MM.1S (cell line): ENCODE data around the gene IZUMO2.

ENCODE experiments used
- DNase-seq: peaks from one replicate; pipeline ENCODE4 v3.0.0-alpha.2; 2015
- H2AFZ ChIP-seq: fragments of 300-600 bp; sonication (generic); 2 replicates; pipeline ENCODE4 v1.6.0; 2016; ENCODE audit warnings: antibody characterized with exemption, low read length
- H3F3A ChIP-seq: fragments of 300-600 bp; sonication (generic); 2 replicates; pipeline ENCODE4 v1.6.1; 2016; ENCODE audit warnings: mild to moderate bottlenecking, antibody characterized with exemption, low read length, moderate library complexity, mixed read lengths; ENCODE audit not compliant: insufficient read depth
- H3K27ac ChIP-seq: fragments of 300-600 bp; sonication (generic); 2 replicates; pipeline ENCODE4 v1.5.1; 2016; ENCODE audit warnings: mild to moderate bottlenecking, low read length
- H3K27me3 ChIP-seq: fragments of 300-600 bp; sonication (generic); replicated peaks from 2 replicates; pipeline ENCODE4 v1.6.0; 2016; ENCODE audit warnings: low read length; ENCODE audit not compliant: insufficient read depth
- H3K36me3 ChIP-seq: fragments of 300-600 bp; sonication (generic); replicated peaks from 2 replicates; pipeline ENCODE4 v1.6.1; 2016; ENCODE audit warnings: mild to moderate bottlenecking, low read length, mixed read lengths; ENCODE audit not compliant: insufficient read depth
- H3K4me1 ChIP-seq: fragments of 300-600 bp; sonication (generic); 2 replicates; pipeline ENCODE4 v1.6.1; 2016; ENCODE audit warnings: low read length, mixed read lengths
- H3K4me2 ChIP-seq: fragments of 300-600 bp; sonication (generic); 2 replicates; pipeline ENCODE4 v1.6.0; 2016; ENCODE audit warnings: low read depth, low read length
- H3K4me3 ChIP-seq: fragments of 300-600 bp; sonication (generic); 2 replicates; pipeline ENCODE4 v1.5.1; 2016; ENCODE audit warnings: low read length, mixed read lengths
- H3K79me2 ChIP-seq: fragments of 300-600 bp; sonication (generic); 2 replicates; pipeline ENCODE4 v1.6.1; 2016; ENCODE audit warnings: mixed run types, low read length, mixed read lengths
- H3K9ac ChIP-seq: fragments of 300-600 bp; sonication (generic); 2 replicates; pipeline ENCODE4 v1.6.1; 2016; ENCODE audit warnings: low read length, mixed read lengths
- H3K9me2 ChIP-seq: fragments of 300-600 bp; sonication (generic); replicated peaks from 2 replicates; pipeline ENCODE4 v1.6.1; 2016; ENCODE audit warnings: mild to moderate bottlenecking, low read length, mixed read lengths; ENCODE audit not compliant: insufficient read depth
- H3K9me3 ChIP-seq: fragments of 300-600 bp; sonication (generic); replicated peaks from 2 replicates; pipeline ENCODE4 v1.6.1; 2016; ENCODE audit warnings: mild to moderate bottlenecking, low read length, mixed read lengths; ENCODE audit not compliant: insufficient read depth
- H4K20me1 ChIP-seq: fragments of 300-600 bp; sonication (generic); 2 replicates; pipeline ENCODE4 v1.6.1; 2016; ENCODE audit warnings: mild to moderate bottlenecking, low read length, moderate library complexity, mixed read lengths; ENCODE audit not compliant: insufficient read depth
- CTCF ChIP-seq: fragments of 300-600 bp; sonication (generic); IDR thresholded peaks from 2 replicates; pipeline ENCODE4 v1.5.1; 2016; ENCODE audit warnings: antibody characterized with exemption, low read length, mixed read lengths
- EZH2 ChIP-seq: fragments of 300-600 bp; sonication (generic); optimal IDR thresholded peaks from 2 replicates; pipeline ENCODE3; 2017; ENCODE audit warnings: low read depth, mild to moderate bottlenecking, antibody characterized with exemption, low read length, mixed read lengths
- EZH2phosphoT487 ChIP-seq: fragments of 300-600 bp; sonication (generic); IDR thresholded peaks from 2 replicates; pipeline ENCODE4 v1.6.1; 2018; ENCODE audit warnings: antibody characterized with exemption, low read length

IZUMO2 gene

GRCh38 chr19:50195224-50195623 lies 32.1 kb upstream of the IZUMO2 start:
- Histone ChIP-seq H3K27me3 (peaks cover 38% of the 10 kb centered on the region), H3F3A (no peaks in the 10 kb centered on the region), H3K4me1 (no peaks in the 10 kb centered on the region), H3K4me3 (no peak overlapping the region), H3K9me2 (no peaks in the 10 kb centered on the region), H3K27ac (no peak overlapping the region), H3K79me2 (no peaks in the 10 kb centered on the region), H3K36me3 (no peaks in the 10 kb centered on the region), H3K9ac (no peak overlapping the region), H3K4me2 (no peak overlapping the region), H3K9me3 (no peaks in the 10 kb centered on the region), H2AFZ (no peak overlapping the region), H4K20me1 (no peaks in the 10 kb centered on the region)
- TF ChIP-seq EZH2phosphoT487 (no peak), CTCF (no peak)
- no peak for DNase-seq

- no peak overlapping the region for H3K4me2 ChIP-seq
- H3K27me3 ChIP-seq = peaks cover 47% of the 10 kb centered on the region
- no peak overlapping the region for H3K27ac ChIP-seq
- H3K9me3 ChIP-seq = no peaks in the 10 kb centered on the region
- no peaks in the 10 kb centered on the region for H3F3A ChIP-seq
- H4K20me1 ChIP-seq = no peaks in the 10 kb centered on the region
- no peaks in the 10 kb centered on the region for H3K9me2 ChIP-seq
- no peak overlapping the region for H3K4me3 ChIP-seq
- H3K36me3 ChIP-seq = no peaks in the 10 kb centered on the region
- DNase-seq = no peak
- no peaks in the 10 kb centered on the region for H3K4me1 ChIP-seq
- H2AFZ ChIP-seq = no peak overlapping the region
- H3K79me2 ChIP-seq = no peaks in the 10 kb centered on the region
- no peak for TF ChIP-seq EZH2
- TF ChIP-seq CTCF = no peak
- no peak for TF ChIP-seq EZH2phosphoT487
- H3K9ac ChIP-seq = no peak overlapping the region
These were observed 29.6 kb upstream of the IZUMO2 start for GRCh38 chr19:50192463-50193211.

- H3K9me3 ChIP-seq = no peaks in the 10 kb centered on the region
- H3K27ac ChIP-seq = no peak overlapping the region
- no peaks in the 10 kb centered on the region for H3K4me1 ChIP-seq
- H3K27me3 ChIP-seq = peaks cover 58% of the 10 kb centered on the region
- no peaks in the 10 kb centered on the region for H3K79me2 ChIP-seq
- H2AFZ ChIP-seq = no peak overlapping the region
- H4K20me1 ChIP-seq = no peaks in the 10 kb centered on the region
- DNase-seq = no peak
- no peak overlapping the region for H3K4me2 ChIP-seq
- TF ChIP-seq CTCF (no peak), EZH2 (no peak), EZH2phosphoT487 (no peak)
- H3K9me2 ChIP-seq = no peaks in the 10 kb centered on the region
- H3K9ac ChIP-seq = no peak overlapping the region
- no peak overlapping the region for H3K4me3 ChIP-seq
- H3F3A ChIP-seq = no peaks in the 10 kb centered on the region
- no peaks in the 10 kb centered on the region for H3K36me3 ChIP-seq
These were observed 28.1 kb upstream of the IZUMO2 start for GRCh38 chr19:50191216-50191615.
